MM.1S (cell line): Measurements from ENCODE around the gene SHROOM3.
A peak's percentile ranks its signal among the peaks of the same experiment; 100 is the strongest.

Experiments used
- DNase-seq: peaks from one replicate; pipeline ENCODE4 v3.0.0-alpha.2; 2015
- H2AFZ ChIP-seq: fragments of 300-600 bp; sonication (generic); 2 replicates; pipeline ENCODE4 v1.6.0; 2016; ENCODE audit warnings: antibody characterized with exemption, low read length
- H3F3A ChIP-seq: fragments of 300-600 bp; sonication (generic); 2 replicates; pipeline ENCODE4 v1.6.1; 2016; ENCODE audit warnings: mild to moderate bottlenecking, antibody characterized with exemption, low read length, moderate library complexity, mixed read lengths; ENCODE audit not compliant: insufficient read depth
- H3K27ac ChIP-seq: fragments of 300-600 bp; sonication (generic); 2 replicates; pipeline ENCODE4 v1.5.1; 2016; ENCODE audit warnings: mild to moderate bottlenecking, low read length
- H3K27me3 ChIP-seq: fragments of 300-600 bp; sonication (generic); replicated peaks from 2 replicates; pipeline ENCODE4 v1.6.0; 2016; ENCODE audit warnings: low read length; ENCODE audit not compliant: insufficient read depth
- H3K36me3 ChIP-seq: fragments of 300-600 bp; sonication (generic); replicated peaks from 2 replicates; pipeline ENCODE4 v1.6.1; 2016; ENCODE audit warnings: mild to moderate bottlenecking, low read length, mixed read lengths; ENCODE audit not compliant: insufficient read depth
- H3K4me1 ChIP-seq: fragments of 300-600 bp; sonication (generic); 2 replicates; pipeline ENCODE4 v1.6.1; 2016; ENCODE audit warnings: low read length, mixed read lengths
- H3K4me2 ChIP-seq: fragments of 300-600 bp; sonication (generic); 2 replicates; pipeline ENCODE4 v1.6.0; 2016; ENCODE audit warnings: low read depth, low read length
- H3K4me3 ChIP-seq: fragments of 300-600 bp; sonication (generic); 2 replicates; pipeline ENCODE4 v1.5.1; 2016; ENCODE audit warnings: low read length, mixed read lengths
- H3K79me2 ChIP-seq: fragments of 300-600 bp; sonication (generic); 2 replicates; pipeline ENCODE4 v1.6.1; 2016; ENCODE audit warnings: mixed run types, low read length, mixed read lengths
- H3K9ac ChIP-seq: fragments of 300-600 bp; sonication (generic); 2 replicates; pipeline ENCODE4 v1.6.1; 2016; ENCODE audit warnings: low read length, mixed read lengths
- H3K9me2 ChIP-seq: fragments of 300-600 bp; sonication (generic); replicated peaks from 2 replicates; pipeline ENCODE4 v1.6.1; 2016; ENCODE audit warnings: mild to moderate bottlenecking, low read length, mixed read lengths; ENCODE audit not compliant: insufficient read depth
- H3K9me3 ChIP-seq: fragments of 300-600 bp; sonication (generic); replicated peaks from 2 replicates; pipeline ENCODE4 v1.6.1; 2016; ENCODE audit warnings: mild to moderate bottlenecking, low read length, mixed read lengths; ENCODE audit not compliant: insufficient read depth
- H4K20me1 ChIP-seq: fragments of 300-600 bp; sonication (generic); 2 replicates; pipeline ENCODE4 v1.6.1; 2016; ENCODE audit warnings: mild to moderate bottlenecking, low read length, moderate library complexity, mixed read lengths; ENCODE audit not compliant: insufficient read depth
- EZH2 ChIP-seq: fragments of 300-600 bp; sonication (generic); optimal IDR thresholded peaks from 2 replicates; pipeline ENCODE3; 2017; ENCODE audit warnings: low read depth, mild to moderate bottlenecking, antibody characterized with exemption, low read length, mixed read lengths
- EZH2phosphoT487 ChIP-seq: fragments of 300-600 bp; sonication (generic); IDR thresholded peaks from 2 replicates; pipeline ENCODE4 v1.6.1; 2018; ENCODE audit warnings: antibody characterized with exemption, low read length
- TF ChIP-seq, protein P1 (sequence below): fragments of 300-600 bp; sonication (generic); IDR thresholded peaks from 2 replicates; pipeline ENCODE4 v1.5.1; 2016; ENCODE audit warnings: antibody characterized with exemption, low read length, mixed read lengths

Gene SHROOM3

DNA sequence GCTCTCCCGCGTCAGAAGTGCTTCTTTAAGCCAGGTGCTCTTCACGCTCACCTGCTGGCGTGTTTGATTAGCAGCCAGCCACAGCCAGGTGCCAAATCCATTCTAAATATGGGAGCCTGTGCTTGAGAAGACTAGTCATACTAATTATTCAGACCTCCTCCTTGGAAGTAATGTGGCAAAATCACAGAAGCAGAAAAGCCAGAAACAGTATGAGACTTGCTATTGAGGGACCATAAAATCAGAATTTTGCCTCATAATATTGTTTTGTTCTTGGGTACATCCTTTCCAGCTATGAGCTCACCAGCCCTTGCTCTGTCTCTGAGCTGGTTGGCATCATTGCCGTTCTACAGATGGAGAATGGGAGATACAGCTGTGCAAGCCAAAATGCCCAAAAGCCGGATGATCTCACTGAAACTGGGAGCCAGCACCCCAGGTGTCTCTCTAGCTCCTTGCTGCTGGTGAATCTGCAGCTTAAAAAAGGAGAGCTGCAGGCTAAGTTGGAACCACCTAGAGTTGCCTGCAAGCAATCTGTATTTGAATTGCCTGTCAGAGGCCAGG lies 205.4 kb downstream of the SHROOM3 start:
- Histone ChIP-seq H4K20me1 (no peaks in the 10 kb centered on the region), H3K27ac (peak overlapping the region; percentile 63; the same call in 1 of the 2 replicates), H3K36me3 (no peaks in the 10 kb centered on the region), H3K9me2 (no peaks in the 10 kb centered on the region), H3F3A (peaks cover 11% of the 10 kb centered on the region), H3K4me1 (peaks cover 26% of the 10 kb centered on the region), H3K9ac (no peak overlapping the region; the same call in 1 of the 2 replicates), H3K79me2 (no peaks in the 10 kb centered on the region), H3K4me2 (peak overlapping the region; percentile 16; the same call in 1 of the 2 replicates), H3K4me3 (no peak overlapping the region), H3K9me3 (no peaks in the 10 kb centered on the region), H3K27me3 (no peaks in the 10 kb centered on the region), H2AFZ (no peak overlapping the region)
- no peak for TF ChIP-seq EZH2phosphoT487
- TF ChIP-seq, protein P1, sequence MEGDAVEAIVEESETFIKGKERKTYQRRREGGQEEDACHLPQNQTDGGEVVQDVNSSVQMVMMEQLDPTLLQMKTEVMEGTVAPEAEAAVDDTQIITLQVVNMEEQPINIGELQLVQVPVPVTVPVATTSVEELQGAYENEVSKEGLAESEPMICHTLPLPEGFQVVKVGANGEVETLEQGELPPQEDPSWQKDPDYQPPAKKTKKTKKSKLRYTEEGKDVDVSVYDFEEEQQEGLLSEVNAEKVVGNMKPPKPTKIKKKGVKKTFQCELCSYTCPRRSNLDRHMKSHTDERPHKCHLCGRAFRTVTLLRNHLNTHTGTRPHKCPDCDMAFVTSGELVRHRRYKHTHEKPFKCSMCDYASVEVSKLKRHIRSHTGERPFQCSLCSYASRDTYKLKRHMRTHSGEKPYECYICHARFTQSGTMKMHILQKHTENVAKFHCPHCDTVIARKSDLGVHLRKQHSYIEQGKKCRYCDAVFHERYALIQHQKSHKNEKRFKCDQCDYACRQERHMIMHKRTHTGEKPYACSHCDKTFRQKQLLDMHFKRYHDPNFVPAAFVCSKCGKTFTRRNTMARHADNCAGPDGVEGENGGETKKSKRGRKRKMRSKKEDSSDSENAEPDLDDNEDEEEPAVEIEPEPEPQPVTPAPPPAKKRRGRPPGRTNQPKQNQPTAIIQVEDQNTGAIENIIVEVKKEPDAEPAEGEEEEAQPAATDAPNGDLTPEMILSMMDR = no peak
- TF ChIP-seq EZH2 = no peak
- DNase-seq = peak; percentile 59

DNA sequence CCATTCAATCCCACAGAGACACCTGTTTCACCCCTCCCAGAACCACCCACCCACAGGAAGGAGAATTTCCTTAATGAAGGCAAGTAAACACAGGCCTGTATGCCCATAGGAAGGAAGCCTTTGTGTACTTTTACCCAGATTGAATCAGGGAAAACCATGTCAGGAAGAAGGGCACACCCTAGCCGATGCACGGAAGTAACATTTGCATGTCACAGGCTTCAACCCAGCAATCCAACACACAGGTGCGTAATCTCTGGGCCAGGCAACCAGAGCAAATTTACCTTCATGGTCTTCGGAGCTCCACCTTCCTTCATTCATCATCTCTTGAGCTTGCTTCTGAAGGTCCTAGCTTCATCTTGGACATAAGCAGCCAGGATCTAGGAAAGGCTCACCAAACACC lies 206.3 kb downstream of the SHROOM3 start:
- H3K79me2 ChIP-seq = no peaks in the 10 kb centered on the region
- TF ChIP-seq EZH2 = no peak
- TF ChIP-seq, protein P1 = no peak
- no peak for TF ChIP-seq EZH2phosphoT487
- no peaks in the 10 kb centered on the region for H4K20me1 ChIP-seq
- H3K9ac ChIP-seq = no peak overlapping the region
- no peaks in the 10 kb centered on the region for H3K9me2 ChIP-seq
- no peak overlapping the region for H3K4me3 ChIP-seq
- H3F3A ChIP-seq = peaks cover 11% of the 10 kb centered on the region
- H3K9me3 ChIP-seq = no peaks in the 10 kb centered on the region
- H3K27me3 ChIP-seq = no peaks in the 10 kb centered on the region
- no peak overlapping the region for H2AFZ ChIP-seq
- no peaks in the 10 kb centered on the region for H3K36me3 ChIP-seq
- no peak for DNase-seq
- H3K27ac ChIP-seq = peak overlapping the region; percentile 63; the same call in 1 of the 2 replicates
- peak overlapping the region; percentile 16; the same call in 1 of the 2 replicates for H3K4me2 ChIP-seq
- H3K4me1 ChIP-seq = peaks cover 26% of the 10 kb centered on the region

DNA sequence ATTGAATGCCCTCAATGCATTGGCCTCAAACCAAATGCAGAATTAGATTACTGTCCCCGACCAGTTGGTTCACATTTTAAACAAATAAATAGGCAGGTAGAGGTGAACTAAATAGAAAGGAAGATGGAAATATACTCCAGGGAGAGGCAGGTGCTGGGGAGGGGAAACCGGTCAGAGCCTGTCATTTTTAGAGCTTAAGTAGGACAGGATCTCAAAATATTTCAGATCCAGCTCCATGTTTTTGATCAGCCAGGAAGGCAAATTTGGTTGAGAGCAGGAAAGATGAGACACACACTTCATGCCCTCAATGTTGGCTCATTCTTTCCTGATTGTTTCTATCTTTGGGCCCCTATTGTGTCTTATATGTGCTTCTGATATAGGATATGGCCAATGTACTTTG lies 206.7 kb downstream of the SHROOM3 start:
- H3K4me1 ChIP-seq = peaks cover 26% of the 10 kb centered on the region
- H3K9ac ChIP-seq = no peak overlapping the region
- H3K9me2 ChIP-seq = no peaks in the 10 kb centered on the region
- no peaks in the 10 kb centered on the region for H3K9me3 ChIP-seq
- TF ChIP-seq EZH2 (no peak), EZH2phosphoT487 (no peak)
- TF ChIP-seq, protein P1 = no peak
- peak overlapping the region; percentile 16; the same call in 1 of the 2 replicates for H3K4me2 ChIP-seq
- H2AFZ ChIP-seq = no peak overlapping the region
- no peaks in the 10 kb centered on the region for H4K20me1 ChIP-seq
- no peaks in the 10 kb centered on the region for H3K27me3 ChIP-seq
- no peak for DNase-seq
- no peaks in the 10 kb centered on the region for H3K36me3 ChIP-seq
- H3K27ac ChIP-seq = peak overlapping the region; percentile 63; the same call in 1 of the 2 replicates
- no peaks in the 10 kb centered on the region for H3K79me2 ChIP-seq
- no peak overlapping the region for H3K4me3 ChIP-seq
- H3F3A ChIP-seq = peaks cover 11% of the 10 kb centered on the region
